Skeletal muscle cell (primary cell): Measurements from ENCODE around the gene FIGLA.
"Not testable (repeated sequence)": the region's sequence is repeated elsewhere in the genome, so short reads cannot be mapped to it uniquely, and the experiment has no call there.

Source experiments
- DNase-seq: peaks from one replicate; pipeline ENCODE4 v3.0.0-alpha.2; 2010; ENCODE audit warnings: low read depth
- H3K4me3 ChIP-seq: 2 replicates; pipeline ENCODE4 v1.5.1; 2011; ENCODE audit warnings: low read depth, mild to moderate bottlenecking, control low read depth, low read length, moderate library complexity

The FIGLA gene

DNA sequence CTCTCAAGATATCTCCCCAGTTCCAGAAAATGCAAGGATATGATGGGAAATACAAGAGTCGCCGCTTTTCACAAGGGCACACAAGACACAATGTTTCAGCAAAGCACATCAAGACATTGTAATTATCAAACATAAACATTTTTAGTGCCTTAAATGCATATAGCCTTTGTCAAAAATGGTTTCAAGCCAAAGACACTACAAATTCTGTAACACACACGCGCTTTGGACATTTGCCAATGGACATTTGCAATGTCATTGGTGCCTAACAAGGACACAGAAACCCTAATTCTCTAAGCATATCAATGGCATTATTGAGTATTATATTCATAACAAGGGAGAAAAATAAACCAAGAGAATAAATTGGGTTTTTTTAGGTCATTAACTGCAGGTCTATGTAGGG lies 38.6 kb downstream of the FIGLA start:
- no peak for DNase-seq
- H3K4me3 ChIP-seq, result no peak overlapping the region

DNA sequence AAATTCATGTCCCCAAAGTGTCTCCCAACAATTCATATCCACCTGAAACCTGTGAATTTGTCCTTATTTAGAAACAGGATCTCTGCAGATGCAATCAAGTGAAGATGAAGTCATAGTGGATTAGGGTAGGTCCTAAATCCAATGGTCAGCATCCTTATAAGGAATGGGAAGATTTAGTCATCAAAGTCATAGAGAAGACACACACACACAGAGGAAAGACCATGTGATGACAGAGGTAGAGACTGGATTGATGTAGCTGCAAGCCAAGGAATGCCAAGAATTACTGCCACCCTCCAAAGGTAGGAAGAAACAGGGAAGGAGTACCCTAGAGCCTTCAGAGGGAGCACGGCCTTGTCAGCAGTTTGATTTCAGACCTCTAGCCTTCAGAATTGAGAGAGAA lies 40.1 kb downstream of the FIGLA start:
- H3K4me3 ChIP-seq, result no peak overlapping the region
- no peak for DNase-seq

DNA sequence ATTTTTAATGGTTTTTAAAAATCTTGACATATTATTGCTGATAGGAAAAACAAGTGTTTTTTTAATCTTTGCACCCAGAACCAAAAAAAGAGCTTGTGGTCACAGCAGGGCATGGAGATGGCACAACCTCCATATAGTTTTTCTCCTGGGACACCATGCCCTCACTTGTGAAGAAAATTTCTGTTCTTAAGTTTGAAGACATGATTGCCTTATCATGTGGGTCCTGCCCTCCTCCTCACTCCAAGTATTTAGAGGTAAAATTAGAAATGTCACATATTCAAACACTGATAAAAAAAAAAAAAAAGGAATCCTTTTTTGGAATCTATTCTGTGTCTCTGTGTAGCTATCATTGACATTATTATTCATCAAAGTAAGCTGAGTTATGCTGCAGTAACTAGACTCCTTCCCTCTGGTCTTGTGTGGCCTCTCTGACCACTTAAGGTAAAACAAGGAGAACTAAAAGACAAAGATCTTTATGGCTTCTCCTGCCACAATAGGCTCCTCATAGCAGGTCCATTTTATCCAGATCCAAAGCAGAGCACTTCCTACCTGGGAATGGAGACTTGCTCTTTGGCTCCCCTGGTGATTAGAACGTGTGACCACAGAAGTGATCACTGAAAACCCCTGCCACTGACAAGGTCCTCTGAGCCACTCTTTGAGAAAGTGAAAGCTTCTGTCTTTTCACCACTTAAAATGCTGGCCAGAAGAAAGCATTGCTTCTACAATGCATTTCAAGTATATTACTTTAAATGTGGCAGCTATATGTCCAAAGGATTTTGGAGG lies 42.2 kb downstream of the FIGLA start:
- no peak overlapping the region for H3K4me3 ChIP-seq
- DNase-seq, result no peak

DNA sequence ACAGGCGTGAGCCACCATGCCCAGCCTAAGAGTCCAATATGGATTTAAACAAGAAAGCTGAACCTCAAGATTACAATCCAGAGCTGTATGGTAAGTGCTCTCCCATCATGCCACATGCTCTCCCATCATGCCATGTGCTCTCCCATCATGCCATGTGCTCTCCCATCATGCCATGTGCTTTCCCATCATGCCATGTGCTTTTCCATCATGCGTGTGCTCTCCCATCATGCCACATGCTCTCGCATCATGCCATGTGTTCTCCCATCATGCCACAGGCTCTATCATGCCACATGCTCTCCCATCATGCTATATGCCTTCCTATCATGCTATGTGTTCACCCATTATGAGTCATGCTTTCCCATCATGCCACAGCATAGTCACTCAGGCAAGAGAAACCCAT lies 43.2 kb downstream of the FIGLA start:
- H3K4me3 ChIP-seq, result no peak overlapping the region
- no peak for DNase-seq

DNA sequence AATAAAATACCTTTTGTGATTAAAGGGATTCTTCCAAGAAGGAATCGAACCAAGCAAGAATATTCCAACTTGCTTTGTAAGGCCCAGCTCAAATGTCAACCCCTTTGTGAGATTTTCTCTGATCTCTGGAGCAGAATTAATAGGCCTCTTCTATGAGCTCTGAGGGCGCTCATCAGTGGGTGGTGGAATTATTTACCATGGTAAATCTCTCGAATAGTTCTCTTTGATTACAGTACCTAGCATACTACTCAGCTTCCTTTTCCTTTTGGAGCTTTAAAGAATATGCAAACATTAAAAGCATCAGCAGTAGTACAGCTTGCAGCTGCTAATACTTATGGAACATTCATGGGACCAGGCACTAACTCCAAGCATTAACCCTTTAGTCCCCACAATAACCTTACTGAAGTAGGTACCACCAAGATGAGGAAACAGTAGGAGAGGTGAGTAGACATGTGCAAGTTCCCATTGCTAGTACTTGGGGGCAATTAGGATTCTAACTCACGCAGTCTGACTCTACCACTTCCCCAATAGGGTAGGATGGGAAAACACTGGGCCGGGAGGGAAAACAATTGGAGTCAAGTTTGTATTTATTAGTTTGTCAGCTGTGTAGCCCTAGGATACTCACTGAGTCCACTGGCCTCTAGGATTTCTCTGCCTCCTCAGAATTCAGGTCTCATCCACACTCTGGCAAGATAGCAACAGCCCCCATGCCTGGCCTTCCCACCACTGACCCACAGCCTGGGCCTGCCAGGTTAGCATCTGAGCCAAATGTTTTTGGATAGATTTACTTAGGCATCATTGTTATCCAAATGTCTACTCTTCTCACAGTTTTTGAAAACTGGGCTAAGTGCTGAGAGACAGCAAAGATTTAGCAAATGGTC lies 44.1 kb downstream of the FIGLA start:
- DNase-seq, result no peak
- no peak overlapping the region for H3K4me3 ChIP-seq

DNA sequence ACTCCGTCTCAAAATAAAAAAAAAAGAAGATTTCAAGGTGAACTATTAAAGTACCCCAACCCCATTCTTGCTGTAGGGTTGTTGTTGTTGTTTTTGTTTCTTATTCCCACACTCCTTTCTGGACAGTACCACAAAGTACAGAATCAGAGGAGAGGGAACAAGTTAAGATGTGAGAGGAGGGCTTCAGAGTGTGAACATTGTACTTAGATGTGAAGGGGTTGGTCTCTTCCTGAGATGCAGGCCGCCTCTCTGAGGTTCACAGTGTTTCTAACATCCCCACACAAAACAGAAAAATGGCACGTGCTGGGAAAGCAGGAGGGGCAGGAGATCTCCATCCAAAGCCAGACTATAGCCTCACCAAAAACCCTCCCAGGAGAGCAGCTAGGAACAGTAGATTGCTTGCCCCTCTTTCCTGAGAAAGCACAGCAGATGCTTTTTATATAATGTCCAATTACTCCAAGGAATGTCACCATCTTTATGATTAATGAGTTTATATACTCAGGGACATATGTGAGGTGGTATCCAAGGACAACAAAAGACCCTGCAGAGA lies 45.1 kb downstream of the FIGLA start:
- no peak for DNase-seq
- H3K4me3 ChIP-seq, result no peak overlapping the region

DNA sequence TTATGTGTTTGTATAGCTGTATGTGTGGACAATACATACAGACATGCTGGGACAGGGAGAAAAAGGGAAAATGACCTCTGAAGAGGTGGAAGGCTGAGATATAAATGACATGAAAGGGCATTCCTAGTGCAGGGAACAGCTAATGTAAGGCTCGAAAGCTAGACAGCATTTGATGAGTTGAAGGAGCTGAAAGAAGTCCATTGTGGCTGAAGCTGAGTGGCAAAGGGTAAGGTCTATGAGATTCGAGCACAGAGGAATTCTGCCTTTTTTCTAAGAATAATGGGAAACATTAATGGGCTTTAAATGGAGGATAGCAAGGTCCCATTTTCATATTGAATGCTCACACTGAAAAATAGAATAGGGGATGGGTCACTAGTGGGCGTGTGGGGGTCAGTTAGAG lies 46.0 kb downstream of the FIGLA start:
- H3K4me3 ChIP-seq, result no peak overlapping the region
- DNase-seq, result no peak

DNA sequence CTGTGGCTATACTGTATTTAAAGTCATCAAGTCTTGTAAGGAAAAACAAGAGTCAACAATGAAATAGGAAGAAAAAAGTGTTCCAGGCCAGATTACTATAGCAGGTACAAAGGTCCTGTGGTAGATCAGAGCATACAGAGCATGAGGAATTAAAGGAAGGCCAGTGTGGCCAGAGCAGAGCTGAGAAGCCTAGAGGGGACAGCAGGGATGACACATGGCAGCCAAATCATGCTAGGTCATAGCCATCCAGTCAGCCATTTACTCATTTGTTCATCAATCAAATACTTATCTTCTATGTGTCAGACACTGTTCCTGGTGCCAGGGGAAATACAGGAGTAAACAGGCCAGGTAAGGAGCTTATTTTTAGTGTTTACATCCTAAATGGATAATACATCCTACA lies 46.8 kb downstream of the FIGLA start:
- H3K4me3 ChIP-seq, result no peak overlapping the region
- DNase-seq, result no peak

DNA sequence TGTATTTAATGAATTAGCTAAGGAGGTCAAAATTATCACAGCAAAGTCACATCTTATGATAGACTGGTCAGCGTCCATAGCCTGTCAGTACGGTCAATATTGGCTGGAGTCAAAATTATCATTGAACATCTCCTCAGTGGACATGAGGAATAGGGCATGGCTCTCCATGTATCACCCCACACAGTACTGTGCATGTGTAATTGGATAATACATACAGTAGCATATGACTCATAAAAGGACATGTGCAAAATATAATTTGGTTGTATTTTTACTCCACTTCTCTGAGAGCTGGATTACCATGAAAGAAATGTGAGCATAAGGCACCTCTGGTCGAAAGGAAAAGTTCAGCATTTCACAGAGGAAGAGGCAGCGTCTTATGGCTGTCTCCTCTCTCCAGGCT lies 47.4 kb downstream of the FIGLA start:
- DNase-seq, result no peak
- no peak overlapping the region for H3K4me3 ChIP-seq

DNA sequence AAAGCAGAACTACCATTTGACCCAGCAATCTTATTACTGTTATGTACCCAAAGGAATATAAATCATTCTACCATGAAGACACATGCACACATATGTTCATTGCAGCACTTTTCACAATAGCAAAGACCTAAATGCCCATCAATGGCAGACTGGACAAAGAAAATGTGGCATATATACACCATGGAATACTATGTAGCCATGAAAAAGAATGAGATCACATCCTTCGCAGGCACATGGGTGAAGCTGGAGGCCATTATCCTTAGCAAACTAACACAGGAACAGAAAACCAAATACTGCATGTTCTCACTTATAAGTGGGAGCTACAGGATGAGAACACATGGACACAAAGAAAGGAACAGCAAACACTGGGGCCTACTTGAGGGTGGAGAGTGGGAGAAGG lies 51.0 kb downstream of the FIGLA start:
- DNase-seq, result not testable (repeated sequence)

DNA sequence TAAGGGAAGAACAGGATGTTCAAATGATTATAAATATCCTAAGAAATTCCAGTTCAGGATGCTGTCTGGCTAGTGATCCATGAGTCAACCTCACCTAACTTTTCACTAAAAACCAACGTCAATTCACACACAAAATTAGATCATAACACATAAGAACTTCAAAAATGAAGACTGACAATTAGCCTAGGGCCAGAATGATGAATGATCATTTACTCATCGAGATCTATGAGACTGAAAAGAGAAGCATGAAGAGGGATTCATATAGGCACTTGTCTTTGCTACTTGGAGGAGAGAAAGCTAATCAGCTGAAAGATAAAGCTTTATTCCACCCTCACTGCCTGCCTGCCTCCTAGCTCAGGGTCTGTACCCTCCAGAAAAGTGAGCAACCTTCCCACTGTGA lies 52.3 kb downstream of the FIGLA start:
- H3K4me3 ChIP-seq, result no peak overlapping the region
- no peak for DNase-seq

More for the DNA sequence above, 51.0 kb downstream of the FIGLA start:
- H3K4me3 ChIP-seq, result not testable (repeated sequence)

DNA sequence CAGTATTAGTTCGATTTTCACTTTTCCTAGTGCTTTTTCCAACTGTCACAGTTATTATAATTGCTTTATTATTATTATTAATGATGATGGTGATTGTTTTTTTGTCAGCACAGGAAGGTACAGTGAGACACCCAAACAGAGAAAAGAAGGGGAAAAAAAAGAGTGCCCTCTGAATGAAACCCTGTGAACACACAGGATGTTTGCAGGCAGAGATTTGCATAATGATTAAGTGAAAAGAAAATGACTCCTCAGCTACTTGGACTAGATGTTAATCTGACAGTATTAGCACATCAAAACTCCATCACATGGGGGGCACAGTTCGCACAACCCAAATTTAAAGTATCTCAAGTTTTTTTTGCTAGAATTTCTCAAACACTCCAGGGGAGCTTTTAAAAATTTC lies 55.4 kb downstream of the FIGLA start:
- DNase-seq, result no peak
- no peak overlapping the region for H3K4me3 ChIP-seq

DNA sequence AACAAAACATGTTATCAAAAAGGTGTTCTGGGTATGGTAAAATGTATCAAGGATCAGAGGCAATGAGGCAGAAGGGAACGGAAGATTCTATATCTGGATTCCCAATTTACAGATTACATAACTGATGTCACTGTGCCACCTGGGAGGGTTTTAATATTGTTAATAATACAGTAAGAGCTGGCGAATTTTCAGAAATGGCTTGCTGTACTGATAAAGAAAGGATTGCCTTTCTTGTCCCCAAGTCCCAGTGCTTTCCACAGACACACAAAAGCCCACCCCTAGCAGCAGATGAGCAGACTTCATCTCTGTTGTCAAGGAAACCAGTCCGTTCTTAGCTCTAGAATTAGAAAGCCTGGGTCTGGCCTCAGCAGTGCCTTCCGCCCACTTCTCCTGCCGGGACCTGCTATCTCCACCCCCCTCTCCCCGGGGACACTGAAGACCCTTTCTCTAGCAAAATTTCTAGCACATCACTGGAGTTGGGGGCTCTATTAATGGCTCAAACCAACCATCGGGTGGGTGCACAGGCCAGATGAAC lies 56.7 kb downstream of the FIGLA start:
- no peak overlapping the region for H3K4me3 ChIP-seq
- no peak for DNase-seq

DNA sequence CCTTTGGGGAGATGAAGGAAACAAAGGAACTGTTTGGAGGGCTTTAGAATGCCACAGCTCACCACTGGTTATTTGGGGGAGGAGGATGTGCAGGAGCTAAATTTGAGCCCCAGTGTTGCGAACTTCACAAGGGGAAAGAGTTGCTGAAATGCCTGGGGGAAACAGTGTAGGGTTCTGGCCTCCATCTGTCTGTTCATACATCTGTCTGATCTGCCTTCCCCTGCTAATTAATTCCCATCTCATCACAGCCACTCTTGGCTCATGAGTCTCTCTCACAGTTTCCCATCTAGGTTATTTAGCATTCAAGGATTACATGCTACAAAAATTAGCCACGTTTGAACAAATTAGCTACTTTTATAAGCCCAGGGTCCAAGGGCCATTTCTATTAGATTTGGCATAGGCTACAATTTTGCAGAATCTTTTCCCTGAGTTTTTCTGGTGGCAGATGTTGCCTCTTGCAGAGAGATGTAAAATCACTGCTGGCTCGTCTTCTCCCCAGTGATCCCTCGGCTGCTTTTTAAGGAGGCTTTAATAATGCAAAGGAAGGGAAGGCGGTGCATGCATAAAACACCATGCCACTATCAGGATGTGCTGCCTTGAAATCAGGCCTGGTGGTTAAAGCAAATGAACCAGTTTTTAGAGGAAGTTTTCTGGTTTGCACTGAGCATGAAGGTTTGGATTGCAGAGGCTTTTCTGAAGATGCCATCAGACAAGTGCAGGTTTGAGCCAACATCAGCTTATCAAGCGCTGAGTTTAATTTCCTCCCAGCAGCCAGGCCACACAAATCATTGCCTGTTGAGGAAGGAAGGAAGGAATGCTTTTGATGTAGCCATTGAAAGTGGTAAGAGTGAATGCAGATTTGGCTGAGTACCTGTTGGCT lies 57.4 kb downstream of the FIGLA start:
- DNase-seq, result no peak
- H3K4me3 ChIP-seq, result no peak overlapping the region

DNA sequence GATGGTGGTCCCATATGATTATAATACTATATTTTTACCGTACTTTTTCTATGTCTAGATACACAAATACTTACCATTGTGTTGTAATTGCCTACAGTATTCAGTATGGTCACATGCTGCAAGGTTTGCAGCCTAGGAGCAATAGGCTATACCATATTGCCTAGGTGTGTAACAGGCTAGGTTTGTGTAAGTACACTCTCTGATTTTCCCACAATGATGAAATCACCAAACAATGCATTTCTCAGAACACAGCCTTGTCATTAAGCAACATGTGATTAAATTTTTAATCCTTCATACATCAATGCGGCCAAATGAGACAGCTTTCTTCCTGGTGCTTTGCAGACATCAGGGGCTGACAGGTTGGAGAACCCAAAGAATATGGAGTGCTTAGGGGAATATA lies 59.7 kb downstream of the FIGLA start:
- DNase-seq, result no peak
- H3K4me3 ChIP-seq, result no peak overlapping the region

DNA sequence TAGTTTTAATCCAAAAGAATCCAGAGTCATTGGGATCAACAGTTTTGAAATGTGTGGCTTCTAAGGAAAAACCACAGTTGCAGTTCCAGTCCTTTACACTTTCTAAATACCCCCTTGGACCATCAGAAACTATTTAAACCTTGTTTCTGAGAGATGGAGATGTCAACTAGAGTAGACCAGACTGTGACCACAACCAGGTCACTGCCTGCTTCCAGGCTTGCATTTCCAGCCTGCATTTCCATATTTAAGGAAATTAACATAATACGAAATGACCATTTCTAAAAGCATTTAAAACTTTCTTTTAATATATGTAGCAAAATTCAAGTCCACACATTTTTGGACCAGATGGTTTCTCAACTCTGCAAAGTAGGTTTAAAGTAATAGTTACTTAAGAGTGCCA lies 60.8 kb downstream of the FIGLA start:
- DNase-seq, result no peak
- no peak overlapping the region for H3K4me3 ChIP-seq

DNA sequence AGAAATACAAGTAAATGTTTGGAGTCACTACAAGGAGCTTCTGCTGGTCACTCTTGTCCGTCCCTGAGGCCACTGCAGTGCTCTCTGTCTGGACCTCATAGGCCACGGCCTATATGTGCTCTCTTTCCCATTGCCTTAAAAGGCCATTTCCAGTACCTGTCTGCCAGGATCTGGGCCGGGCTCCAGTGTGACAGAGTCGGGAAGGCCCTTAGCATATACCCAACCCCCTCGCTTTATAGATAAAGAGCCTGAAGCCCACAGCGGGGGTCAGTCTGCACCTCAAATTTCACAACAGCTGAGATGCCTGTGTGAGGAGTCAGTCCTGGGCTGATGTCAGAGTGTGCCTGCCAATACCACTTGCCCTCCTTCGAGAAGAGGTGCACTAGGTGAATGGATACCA lies 62.3 kb downstream of the FIGLA start:
- no peak for DNase-seq

More for the DNA sequence above, 62.3 kb downstream of the FIGLA start:
- no peak overlapping the region for H3K4me3 ChIP-seq
